ENCODE measurements around the gene MECR.

GRCh38 chr1:29230204-29230552 is 556 bp downstream of the MECR start:
- TF ChIP-seq CTCF (IDR thresholded peaks at IDR 0.05) (no peak), ZFX (IDR thresholded peaks at IDR 0.05; ENCODE audit: borderline replicate concordance) (no peak)

All from 22Rv1 (cell line).